ENCODE results near the gene CACNB1.

The CACNB1 gene

DNA sequence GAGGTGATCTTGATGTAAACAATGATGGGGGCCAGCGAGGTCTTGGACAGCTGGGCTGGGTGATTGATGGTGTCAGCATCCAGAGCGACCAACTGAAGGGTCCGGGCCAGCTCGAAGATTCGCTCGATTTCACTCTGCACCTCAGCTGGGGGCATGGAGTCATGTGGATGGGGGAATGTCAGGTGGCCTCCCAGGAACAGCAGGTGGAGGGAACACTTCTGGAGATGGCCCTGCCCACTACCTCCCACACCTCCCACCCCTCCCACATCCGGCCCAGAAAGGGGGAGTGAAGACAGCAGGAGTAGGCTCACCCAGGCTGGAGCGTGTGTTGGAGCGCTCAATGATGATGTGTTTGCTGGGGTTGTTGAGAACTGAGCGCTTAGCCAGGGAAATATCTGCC lies 13.7 kb downstream of the CACNB1 start:
- Histone ChIP-seq H3K36me3 (no peaks in the 10 kb centered on the region), H3K9me3 (no peaks in the 10 kb centered on the region), H3K4me3 (ENCODE audit: low read depth in 1 of 2, low read length in 1 of 2) (no peak overlapping the region), H3K27me3 (no peaks in the 10 kb centered on the region), H3K4me1 (ENCODE audit: control insufficient read depth in 1 of 2, insufficient read depth in 1 of 2, low read depth in 1 of 2, low read length in 1 of 2) (no peaks in the 10 kb centered on the region), H3K27ac (no peak overlapping the region)
- TF ChIP-seq, protein P1, sequence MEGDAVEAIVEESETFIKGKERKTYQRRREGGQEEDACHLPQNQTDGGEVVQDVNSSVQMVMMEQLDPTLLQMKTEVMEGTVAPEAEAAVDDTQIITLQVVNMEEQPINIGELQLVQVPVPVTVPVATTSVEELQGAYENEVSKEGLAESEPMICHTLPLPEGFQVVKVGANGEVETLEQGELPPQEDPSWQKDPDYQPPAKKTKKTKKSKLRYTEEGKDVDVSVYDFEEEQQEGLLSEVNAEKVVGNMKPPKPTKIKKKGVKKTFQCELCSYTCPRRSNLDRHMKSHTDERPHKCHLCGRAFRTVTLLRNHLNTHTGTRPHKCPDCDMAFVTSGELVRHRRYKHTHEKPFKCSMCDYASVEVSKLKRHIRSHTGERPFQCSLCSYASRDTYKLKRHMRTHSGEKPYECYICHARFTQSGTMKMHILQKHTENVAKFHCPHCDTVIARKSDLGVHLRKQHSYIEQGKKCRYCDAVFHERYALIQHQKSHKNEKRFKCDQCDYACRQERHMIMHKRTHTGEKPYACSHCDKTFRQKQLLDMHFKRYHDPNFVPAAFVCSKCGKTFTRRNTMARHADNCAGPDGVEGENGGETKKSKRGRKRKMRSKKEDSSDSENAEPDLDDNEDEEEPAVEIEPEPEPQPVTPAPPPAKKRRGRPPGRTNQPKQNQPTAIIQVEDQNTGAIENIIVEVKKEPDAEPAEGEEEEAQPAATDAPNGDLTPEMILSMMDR (IDR thresholded peaks at IDR 0.05) = no peak

DNA sequence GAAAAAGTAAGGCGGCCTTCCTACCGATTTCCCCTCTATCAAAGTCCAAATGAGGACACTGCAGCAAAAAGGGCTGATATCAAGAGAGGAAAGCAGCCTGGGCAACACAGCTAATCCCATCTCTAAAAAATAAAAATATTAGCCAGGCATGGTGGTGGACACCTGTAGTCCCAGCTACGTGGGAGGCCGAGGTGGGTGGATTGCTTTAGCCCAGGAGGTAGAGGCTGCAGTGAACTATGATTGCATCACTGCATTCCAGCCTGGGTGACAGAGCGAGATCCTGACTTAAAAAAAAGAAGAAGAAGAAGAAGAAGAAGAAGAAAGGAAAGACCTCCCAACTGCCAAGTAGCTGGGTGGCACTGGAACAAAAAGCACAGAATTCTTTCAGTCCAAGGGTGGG lies 14.4 kb downstream of the CACNB1 start:
- TF ChIP-seq, protein P1 (IDR thresholded peaks at IDR 0.05) = no peak
- Histone ChIP-seq H3K4me1 (ENCODE audit: control insufficient read depth in 1 of 2, insufficient read depth in 1 of 2, low read depth in 1 of 2, low read length in 1 of 2) (no peaks in the 10 kb centered on the region), H3K36me3 (no peaks in the 10 kb centered on the region), H3K9me3 (no peaks in the 10 kb centered on the region), H3K27me3 (no peaks in the 10 kb centered on the region), H3K27ac (no peak overlapping the region), H3K4me3 (ENCODE audit: low read depth in 1 of 2, low read length in 1 of 2) (no peak overlapping the region)

DNA sequence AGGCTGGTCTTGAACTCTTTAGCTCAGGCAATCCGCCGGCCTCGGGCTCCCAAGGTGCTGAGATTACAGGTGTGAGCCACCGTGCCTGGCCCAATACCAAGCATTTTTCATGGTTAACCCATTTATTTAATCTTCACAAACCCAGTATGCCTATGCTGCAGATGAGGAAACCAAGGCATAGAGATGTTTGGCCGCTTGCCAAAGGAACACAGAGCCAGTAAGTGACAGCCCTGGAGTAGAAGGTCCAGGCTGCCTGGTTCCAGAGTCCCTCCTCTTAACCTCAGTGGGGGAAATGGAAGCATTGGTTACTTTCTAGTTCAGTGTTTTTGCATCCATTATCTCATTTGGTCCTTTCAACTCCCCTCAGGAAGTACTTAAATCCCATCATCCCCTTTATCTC lies 16.2 kb downstream of the CACNB1 start:
- no peaks in the 10 kb centered on the region for H3K36me3 ChIP-seq
- TF ChIP-seq, protein P1 (IDR thresholded peaks at IDR 0.05) = no peak
- H3K4me3 ChIP-seq (ENCODE audit: low read depth in 1 of 2, low read length in 1 of 2) = no peak overlapping the region
- no peaks in the 10 kb centered on the region for H3K4me1 ChIP-seq (ENCODE audit: control insufficient read depth in 1 of 2, insufficient read depth in 1 of 2, low read depth in 1 of 2, low read length in 1 of 2)
- H3K27ac ChIP-seq = no peak overlapping the region
- no peaks in the 10 kb centered on the region for H3K27me3 ChIP-seq
- no peaks in the 10 kb centered on the region for H3K9me3 ChIP-seq

DNA sequence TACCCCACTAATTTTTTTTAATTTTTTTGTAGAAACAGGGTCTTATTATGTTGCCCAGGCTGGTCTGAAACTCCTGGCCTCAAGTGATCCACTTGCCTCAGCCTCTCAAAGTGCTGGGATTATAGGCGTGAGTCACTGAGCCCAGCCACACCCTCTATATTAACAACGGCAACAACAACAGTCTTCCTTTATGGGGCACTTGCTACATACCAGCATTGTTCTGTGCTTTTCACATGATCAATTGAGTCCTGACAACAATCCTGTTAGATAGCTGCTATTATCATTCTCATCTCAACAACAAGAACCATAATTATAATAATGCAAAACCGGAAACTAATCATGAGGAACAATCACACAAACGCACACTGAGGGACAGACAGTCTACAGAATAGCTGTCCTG lies 18.9 kb downstream of the CACNB1 start:
- TF ChIP-seq, protein P1 (IDR thresholded peaks at IDR 0.05) = no peak
- no peaks in the 10 kb centered on the region for H3K9me3 ChIP-seq
- H3K36me3 ChIP-seq = no peaks in the 10 kb centered on the region
- H3K27ac ChIP-seq = no peak overlapping the region
- H3K4me1 ChIP-seq (ENCODE audit: control insufficient read depth in 1 of 2, insufficient read depth in 1 of 2, low read depth in 1 of 2, low read length in 1 of 2) = peaks cover 4 to 5% of the 10 kb centered on the region in 2 experiments
- no peak overlapping the region for H3K4me3 ChIP-seq (ENCODE audit: low read depth in 1 of 2, low read length in 1 of 2)
- H3K27me3 ChIP-seq = peaks cover 13% of the 10 kb centered on the region

DNA sequence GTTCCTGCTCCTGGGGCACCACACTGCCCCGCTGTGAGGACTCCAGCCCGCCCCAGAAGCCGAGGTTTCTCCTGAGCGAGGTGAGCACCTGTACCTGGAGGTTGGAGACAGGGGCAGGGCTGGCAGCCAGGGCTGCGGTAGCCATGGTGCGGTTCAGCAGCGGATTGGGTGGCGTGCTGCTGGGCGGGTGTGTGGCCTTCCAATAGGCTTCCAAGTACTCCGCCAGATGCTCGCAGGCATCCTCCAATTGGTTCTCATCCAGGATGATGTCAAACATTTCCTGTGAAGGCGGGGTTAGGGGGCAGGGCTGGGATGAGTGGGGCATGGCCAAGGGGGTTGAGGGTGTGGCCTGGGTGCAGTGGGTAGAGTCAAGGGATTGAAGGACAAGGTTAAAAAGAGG lies 20.2 kb downstream of the CACNB1 start:
- H3K36me3 ChIP-seq = no peaks in the 10 kb centered on the region

More for the DNA sequence above, 20.2 kb downstream of the CACNB1 start:
- H3K9me3 ChIP-seq = no peaks in the 10 kb centered on the region
- H3K27me3 ChIP-seq = peaks cover 13% of the 10 kb centered on the region
- peaks cover 4 to 5% of the 10 kb centered on the region in 2 experiments for H3K4me1 ChIP-seq (ENCODE audit: control insufficient read depth in 1 of 2, insufficient read depth in 1 of 2, low read depth in 1 of 2, low read length in 1 of 2)
- TF ChIP-seq, protein P1 (IDR thresholded peaks at IDR 0.05) = no peak
- H3K27ac ChIP-seq = no peak overlapping the region
- H3K4me3 ChIP-seq (ENCODE audit: low read depth in 1 of 2, low read length in 1 of 2) = no peak overlapping the region
